GM21360 (cell line): ENCODE measurements around the gene TPRX1.
"Not testable (repeated sequence)": the region's sequence is repeated elsewhere in the genome, so short reads cannot be mapped to it uniquely, and the experiment has no call there.

Experiments used
- ATAC-seq: cut with Tn5 transposase; IDR thresholded peaks from one replicate; pipeline ENCODE4 v1.9.1; 2021; ENCODE audit warnings: mild to moderate bottlenecking, moderate library complexity; ENCODE audit not compliant: unreplicated experiment

Gene TPRX1

GRCh38 chr19:47802521-47803043 lies 1.8 kb downstream of the TPRX1 start:
- ATAC-seq = no peak

GRCh38 chr19:47801270-47801669 lies 3.1 kb downstream of the TPRX1 start:
- no peak for ATAC-seq

- no peak for ATAC-seq
These were observed 5.5 kb downstream of the TPRX1 start for GRCh38 chr19:47798904-47799266.

GRCh38 chr19:47797996-47798903 lies 6.1 kb downstream of the TPRX1 start:
- no peak for ATAC-seq

- no peak for ATAC-seq
These were observed 7.6 kb downstream of the TPRX1 start for GRCh38 chr19:47796785-47797184.

GRCh38 chr19:47794526-47794925 lies 9.8 kb downstream of the TPRX1 start:
- ATAC-seq = no peak

- ATAC-seq = no peak
These were observed 11.7 kb downstream of the TPRX1 start for GRCh38 chr19:47792616-47793015.

GRCh38 chr19:47790398-47790814 lies 13.9 kb downstream of the TPRX1 start:
- no peak for ATAC-seq

DNA sequence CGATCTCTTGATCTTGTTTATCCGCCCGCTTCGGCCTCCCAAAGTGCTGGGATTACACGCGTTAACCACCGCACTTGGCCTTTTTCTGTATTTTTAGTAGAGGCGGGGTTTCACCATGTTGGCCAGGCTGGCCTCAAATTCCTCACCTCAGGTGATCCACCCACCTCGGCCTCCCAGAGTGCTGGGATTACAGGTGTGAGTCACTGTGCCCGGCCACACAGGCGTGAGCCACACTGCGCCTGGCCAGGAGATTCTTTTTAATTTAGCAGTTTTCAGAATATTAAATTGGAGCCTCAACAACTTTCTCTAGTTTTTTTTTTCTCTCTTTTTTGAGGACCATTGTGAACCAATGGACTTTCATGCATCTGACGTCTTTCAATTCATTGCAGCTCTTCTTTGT lies 14.5 kb downstream of the TPRX1 start:
- not testable (repeated sequence) for ATAC-seq

DNA sequence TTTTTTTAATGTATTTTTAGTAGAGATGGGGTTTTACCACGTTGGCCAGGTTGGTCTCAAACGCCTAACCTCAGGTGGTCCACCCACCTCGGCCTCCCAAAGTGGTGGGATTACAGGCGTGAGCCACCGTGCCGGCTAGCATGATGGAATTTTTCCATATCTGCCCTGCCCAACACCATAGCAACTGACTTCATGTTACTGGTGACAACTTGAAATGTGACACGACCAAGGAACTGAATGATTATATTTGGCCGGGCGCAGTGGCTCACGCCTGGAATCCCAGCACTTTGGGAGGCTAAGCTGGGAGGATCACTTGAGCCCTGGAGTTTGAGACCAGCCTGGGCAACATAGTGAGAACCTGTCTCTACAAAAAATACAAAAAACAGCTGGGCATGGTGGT lies 17.0 kb downstream of the TPRX1 start:
- ATAC-seq = not testable (repeated sequence)

DNA sequence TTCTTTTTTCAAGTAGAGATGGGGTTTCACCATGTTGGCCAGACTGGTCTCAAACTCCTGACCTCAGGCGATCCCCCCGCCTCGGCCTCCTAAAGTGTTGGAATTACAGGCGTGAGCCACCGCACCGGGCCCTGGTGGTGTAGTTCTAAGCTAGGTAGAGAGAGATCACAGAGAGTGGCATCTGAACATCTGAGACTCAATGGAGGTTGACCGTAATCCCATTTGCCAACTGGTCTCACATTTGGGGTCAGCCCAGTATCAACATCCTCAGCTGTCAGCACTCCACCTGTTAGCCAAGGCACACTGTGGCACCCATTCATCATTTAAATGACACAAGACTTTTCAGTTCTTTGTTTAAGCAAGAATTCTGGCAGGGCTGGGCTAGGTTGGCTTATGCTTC lies 17.8 kb downstream of the TPRX1 start:
- no peak for ATAC-seq

DNA sequence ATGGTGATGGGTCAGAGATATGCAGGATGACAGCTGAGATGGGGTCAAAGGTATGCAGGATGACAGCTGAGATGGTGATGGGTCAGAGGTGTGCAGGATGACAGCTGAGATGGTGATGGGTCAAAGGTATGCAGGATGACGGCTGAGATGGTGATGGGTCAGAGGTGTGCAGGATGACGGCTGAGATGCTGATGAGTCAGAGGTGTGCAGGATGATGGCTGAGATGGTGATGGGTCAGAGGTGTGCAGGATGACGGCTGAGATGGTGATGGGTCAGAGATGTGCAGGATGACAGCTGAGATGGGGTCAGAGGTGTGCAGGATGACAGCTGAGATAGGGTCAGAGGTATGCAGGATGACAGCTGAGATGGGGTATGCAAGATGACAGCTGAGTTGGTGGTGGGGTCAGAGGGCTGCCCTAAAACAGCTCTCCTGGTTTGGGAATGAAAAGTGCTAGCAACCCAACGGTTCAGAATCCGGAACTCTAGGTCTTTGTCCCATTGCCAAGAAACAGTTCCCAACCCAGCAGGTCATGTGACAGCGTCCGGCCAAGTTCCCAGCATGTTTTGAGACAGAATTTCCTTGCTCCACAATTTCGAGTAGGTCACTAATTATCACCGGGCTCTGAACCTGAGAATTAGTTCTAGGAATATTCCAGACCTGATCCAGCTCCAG lies 22.6 kb downstream of the TPRX1 start:
- no peak for ATAC-seq

DNA sequence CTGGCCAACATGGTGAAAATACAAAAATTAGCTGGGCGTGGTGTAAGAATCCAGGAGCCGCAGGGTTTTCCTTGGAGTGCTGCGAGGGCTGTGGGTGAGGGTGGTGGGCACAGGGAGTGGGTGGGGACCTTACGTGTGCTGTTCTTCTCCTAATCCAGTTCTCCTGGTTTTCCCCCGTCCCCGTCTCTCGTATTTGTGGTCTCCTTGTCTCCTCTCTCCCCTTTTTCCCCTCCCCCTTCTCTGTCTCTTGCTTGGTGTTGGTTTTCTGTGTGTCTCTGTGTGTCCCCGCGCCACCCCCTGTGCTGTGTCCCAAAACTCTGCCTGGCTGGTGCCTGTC lies 24.2 kb downstream of the TPRX1 start:
- no peak for ATAC-seq

DNA sequence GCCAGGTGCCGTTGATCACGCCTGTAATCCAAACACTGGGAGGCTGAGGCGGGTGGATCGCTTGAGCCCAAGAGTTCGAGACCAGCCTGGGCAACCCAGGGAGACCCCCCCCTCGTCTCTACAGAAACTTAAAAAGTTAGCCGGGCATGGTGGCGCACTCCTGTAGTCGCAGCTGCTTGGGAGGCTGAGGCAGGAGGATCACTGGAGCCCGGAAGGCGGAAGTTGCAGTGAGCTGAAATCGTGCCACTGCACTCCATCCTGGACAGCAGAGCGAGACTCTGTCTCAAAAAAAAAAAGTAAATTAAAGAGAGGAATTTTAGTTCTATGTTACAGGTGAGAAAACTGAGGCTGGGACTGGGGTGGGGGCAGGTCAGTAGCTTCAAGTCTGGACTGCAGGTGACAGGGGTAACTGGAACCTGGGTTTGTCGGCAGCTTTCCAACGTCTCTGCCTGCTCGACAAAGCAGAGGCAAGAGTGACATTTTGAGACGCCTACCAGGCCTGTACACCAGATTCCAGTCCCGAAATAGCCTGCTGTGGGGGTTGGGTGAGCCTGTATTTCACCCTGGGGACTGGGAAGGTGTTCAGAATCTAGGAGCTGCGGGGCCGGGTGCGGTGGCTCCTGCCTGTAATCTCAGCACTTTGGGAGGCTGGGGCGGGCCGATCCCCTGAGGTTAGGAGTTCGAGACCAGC lies 24.7 kb downstream of the TPRX1 start:
- ATAC-seq = no peak

GRCh38 chr19:47778954-47779351 lies 25.4 kb downstream of the TPRX1 start:
- no peak for ATAC-seq

- ATAC-seq = peak; percentile 62
These were observed 26.1 kb downstream of the TPRX1 start, which contains the start of gene SELENOW for GRCh38 chr19:47778049-47778953. Gene SELENOW, plus strand, starts transcription at chr19:47778703. Its CDS starts 83 bp downstream, at chr19:47778786.

DNA sequence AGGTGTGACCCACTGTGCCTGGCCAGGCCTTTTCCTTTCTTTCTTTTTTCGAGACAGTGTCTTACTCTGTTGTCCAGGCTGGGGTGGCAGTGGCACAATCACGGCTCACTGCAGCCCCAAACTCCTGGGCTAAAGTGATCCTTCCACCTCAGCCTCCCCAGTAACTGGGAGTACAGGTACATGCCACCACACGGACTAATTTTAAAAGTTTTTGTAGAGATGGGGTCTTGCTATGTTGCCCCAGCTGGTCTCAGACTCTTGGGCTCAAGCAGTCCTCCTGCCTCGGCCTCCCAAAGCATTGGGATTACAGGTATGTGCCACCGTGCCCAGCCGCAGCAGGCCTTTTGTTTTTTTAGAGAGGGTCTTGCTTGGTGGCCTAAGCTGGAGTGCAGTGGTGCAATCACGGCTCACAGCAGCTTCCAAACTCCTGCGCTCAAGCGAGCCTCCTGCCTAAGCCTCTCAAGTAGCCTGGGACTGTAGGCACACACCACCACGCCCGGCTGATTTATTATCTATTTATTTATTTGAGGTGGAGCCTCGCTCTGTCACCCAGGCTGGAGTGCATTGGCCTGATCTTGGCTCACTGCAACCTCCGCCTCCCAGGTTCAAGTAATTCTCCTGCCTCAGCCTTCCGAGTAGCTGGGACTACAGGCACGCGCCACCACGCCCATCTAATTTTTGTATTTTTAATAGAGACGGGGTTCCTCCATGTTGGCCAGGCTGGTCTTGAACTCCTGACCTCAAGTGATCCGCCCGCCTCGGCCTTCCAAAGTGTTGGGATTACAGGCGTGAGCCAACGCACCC lies 26.9 kb downstream of the TPRX1 start:
- not testable (repeated sequence) for ATAC-seq

GRCh38 chr19:47776568-47776967 lies 27.8 kb downstream of the TPRX1 start:
- no peak for ATAC-seq

DNA sequence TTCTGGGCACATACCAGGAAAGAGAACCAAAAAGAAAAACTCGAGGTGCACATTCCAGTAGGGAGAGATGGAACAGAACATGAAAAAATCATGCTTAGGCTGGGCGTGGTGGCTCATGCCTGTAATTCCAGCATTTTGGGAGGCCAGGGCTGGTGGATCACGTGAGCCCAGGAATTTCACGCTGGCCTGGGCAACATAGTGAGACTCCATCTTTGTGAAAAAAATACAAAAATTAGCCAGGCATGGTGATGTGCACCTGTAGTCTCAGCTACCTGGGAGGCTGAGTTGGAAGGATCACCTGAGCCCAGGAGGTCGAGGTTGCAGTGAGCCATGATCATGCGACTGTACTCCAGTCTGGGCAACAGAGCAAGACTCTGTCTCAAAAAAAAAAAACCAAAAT lies 33.1 kb downstream of the TPRX1 start:
- not testable (repeated sequence) for ATAC-seq

DNA sequence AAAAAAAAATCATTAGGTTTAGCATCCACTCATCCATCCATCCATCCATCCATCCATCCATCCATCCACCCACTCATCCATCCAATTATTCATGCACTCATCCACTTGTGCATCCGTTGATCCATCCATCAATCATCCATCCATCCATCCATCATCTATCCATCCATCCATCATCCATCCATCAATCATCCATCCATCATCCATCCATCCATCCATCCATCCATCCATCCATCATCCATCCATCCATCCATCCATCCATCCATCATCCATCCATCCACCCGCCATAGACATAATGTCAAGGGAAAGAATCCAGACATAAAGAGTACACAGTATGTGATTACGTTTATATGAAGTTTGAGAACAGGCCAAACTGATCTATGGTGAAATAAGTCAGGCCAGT lies 34.8 kb downstream of the TPRX1 start:
- no peak for ATAC-seq
